ENCODE measurements around the gene ARNT2. TPM values are rescaled to one million over a fixed set of nuclear protein-coding genes. Genes with fewer than 3 reads are reported as not detected.

Gene ARNT2
- total RNA-seq, 1 donor from 2014 or later = 9.1 TPM

DNA sequence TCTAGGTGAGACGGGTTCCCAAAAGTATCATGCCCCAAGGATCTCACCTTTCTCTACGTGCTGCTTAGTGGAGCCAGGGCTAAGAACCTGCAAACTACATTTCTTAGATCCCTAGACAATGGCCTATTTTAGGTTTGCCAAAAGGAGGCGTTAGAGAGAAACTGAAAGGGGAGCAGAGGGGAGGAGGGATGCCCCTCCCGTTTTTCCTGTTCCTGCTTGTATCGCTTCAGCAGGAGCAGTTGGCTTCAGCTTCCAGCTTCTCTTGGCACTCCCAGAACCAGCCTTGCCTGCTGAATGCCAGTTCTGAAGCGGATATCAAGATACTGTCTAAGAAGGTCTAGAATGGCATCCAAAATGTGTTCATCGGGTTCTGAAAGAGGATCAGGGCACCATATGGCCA is 232.5 kb downstream of the ARNT2 start:
- TF ChIP-seq, protein P1, sequence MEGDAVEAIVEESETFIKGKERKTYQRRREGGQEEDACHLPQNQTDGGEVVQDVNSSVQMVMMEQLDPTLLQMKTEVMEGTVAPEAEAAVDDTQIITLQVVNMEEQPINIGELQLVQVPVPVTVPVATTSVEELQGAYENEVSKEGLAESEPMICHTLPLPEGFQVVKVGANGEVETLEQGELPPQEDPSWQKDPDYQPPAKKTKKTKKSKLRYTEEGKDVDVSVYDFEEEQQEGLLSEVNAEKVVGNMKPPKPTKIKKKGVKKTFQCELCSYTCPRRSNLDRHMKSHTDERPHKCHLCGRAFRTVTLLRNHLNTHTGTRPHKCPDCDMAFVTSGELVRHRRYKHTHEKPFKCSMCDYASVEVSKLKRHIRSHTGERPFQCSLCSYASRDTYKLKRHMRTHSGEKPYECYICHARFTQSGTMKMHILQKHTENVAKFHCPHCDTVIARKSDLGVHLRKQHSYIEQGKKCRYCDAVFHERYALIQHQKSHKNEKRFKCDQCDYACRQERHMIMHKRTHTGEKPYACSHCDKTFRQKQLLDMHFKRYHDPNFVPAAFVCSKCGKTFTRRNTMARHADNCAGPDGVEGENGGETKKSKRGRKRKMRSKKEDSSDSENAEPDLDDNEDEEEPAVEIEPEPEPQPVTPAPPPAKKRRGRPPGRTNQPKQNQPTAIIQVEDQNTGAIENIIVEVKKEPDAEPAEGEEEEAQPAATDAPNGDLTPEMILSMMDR (conservative IDR thresholded peaks at IDR 0.05; ENCODE audit: low read depth, low read length) = no peak
- H3K4me3 ChIP-seq (ENCODE audit: low read depth, low read length) = no peak overlapping the region
- DNase-seq (ENCODE audit: low read depth) = no peak

DNA sequence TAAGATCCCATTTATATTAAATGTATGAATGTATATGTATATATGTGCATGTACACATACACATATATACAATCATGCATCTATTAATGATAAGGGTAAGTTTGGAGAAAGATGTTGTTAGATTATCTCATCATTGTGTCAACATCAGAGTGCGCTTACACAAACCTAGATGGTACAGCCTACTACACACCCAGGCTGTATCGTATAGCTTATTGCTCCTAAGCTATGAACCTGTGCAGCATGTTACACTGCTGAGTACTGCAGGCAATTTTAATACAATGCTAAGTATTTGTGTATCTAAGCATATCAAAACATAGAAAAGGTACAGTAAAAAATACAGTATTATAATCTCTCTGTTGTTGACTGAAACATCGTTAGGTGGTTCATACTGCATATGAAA is 233.6 kb downstream of the ARNT2 start:
- TF ChIP-seq, protein P1 (conservative IDR thresholded peaks at IDR 0.05; ENCODE audit: low read depth, low read length) = no peak
- DNase-seq (ENCODE audit: low read depth) = no peak
- no peak overlapping the region for H3K4me3 ChIP-seq (ENCODE audit: low read depth, low read length)

DNA sequence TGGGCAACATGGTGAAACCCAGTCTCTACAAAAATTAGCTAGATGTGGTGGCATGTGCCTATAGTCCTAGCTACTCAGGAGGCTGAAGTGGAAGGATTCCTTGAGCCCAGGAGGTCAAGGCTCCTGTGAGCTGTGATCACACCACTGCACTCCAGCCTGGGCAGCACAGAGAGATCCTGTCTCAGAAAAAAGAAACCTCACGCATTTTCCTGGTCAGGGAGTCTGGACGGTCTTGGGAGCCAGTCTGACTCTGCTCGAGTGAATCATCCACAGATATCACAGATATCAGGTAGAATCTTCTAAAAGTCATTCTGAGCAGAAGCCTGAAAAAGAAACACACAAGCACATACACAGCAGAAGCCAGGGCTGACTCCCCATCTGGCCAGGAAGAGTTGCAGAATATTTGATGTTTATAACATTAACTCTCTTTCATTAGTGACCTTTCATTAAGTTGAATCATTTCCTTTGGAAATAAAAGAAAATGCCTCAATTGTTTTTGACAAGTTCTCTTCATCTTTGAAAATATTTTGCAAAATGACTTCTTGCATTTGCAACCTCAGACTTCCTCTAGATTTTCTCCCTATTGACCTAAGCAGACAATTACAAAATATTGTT is 234.5 kb downstream of the ARNT2 start:
- TF ChIP-seq, protein P1 (conservative IDR thresholded peaks at IDR 0.05; ENCODE audit: low read depth, low read length) = no peak
- DNase-seq (ENCODE audit: low read depth) = no peak
- no peak overlapping the region for H3K4me3 ChIP-seq (ENCODE audit: low read depth, low read length)

DNA sequence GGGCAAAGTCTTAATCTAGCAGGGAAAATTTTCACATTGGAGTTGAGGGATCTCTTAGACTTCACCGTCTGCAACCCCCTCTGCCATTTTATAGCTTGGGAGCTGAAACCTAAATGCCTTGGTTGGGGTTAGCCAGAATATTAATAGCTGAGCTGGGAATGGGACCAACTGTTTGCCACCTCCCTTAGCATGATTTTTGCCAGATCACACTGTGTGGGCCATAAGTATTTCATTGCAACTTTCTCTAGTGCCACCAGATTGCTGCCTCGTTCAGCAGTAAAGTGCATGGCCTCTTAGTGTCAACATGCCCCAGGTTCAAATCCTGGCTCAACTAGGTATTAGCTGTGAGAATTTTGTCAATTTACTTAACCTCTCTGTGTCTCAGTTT is 235.0 kb downstream of the ARNT2 start:
- DNase-seq (ENCODE audit: low read depth) = no peak
- H3K4me3 ChIP-seq (ENCODE audit: low read depth, low read length) = no peak overlapping the region
- TF ChIP-seq, protein P1 (conservative IDR thresholded peaks at IDR 0.05; ENCODE audit: low read depth, low read length) = no peak

DNA sequence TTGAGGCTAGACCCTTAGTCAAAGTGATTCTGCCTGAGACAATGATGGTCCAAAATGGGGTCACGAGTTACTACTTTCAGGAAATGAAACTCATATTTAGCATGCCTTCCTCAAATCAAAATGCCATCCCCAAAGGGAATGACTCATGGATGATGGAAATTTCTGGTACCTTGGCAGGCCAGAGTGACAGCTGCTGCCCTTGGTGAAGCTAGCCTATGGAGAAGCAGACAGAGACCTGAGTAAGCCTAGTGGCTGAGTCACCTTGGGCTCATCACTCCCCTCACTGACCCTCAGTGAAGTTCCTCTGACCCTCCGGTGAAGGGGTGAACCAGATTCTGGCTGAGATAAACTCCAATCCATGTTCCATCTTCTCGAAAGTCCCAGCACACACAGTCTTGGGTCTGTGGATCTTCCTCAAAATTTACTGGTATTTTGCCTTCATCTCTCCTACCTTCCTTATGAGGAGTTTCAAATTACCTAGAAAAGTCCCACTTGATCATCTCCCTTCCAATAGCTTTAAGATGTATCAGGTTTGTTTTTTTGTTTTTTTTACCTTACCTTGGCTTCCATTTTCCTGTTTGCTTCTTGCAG is 236.4 kb downstream of the ARNT2 start:
- H3K4me3 ChIP-seq (ENCODE audit: low read depth, low read length) = no peak overlapping the region
- no peak for DNase-seq (ENCODE audit: low read depth)
- TF ChIP-seq, protein P1 (conservative IDR thresholded peaks at IDR 0.05; ENCODE audit: low read depth, low read length) = no peak

DNA sequence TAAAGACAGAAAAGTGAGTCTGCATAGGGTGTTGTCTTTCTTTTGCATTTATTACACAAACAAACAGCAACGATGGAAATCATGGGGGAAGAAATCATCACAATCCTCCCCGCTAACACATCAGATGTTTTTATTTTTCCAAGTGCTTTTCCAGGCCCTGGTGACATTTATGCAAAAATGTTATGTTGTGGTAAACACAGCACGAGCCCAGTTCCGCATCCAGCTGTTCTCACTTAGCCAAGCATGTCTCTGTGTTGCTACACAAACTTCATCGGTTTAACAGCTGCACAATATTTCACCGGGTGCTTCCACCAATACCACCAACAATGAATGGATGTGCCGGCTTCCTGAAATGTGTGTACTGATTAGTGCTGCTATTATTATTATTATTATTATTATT is 237.2 kb downstream of the ARNT2 start:
- TF ChIP-seq, protein P1 (conservative IDR thresholded peaks at IDR 0.05; ENCODE audit: low read depth, low read length) = no peak
- DNase-seq (ENCODE audit: low read depth) = no peak
- no peak overlapping the region for H3K4me3 ChIP-seq (ENCODE audit: low read depth, low read length)

DNA sequence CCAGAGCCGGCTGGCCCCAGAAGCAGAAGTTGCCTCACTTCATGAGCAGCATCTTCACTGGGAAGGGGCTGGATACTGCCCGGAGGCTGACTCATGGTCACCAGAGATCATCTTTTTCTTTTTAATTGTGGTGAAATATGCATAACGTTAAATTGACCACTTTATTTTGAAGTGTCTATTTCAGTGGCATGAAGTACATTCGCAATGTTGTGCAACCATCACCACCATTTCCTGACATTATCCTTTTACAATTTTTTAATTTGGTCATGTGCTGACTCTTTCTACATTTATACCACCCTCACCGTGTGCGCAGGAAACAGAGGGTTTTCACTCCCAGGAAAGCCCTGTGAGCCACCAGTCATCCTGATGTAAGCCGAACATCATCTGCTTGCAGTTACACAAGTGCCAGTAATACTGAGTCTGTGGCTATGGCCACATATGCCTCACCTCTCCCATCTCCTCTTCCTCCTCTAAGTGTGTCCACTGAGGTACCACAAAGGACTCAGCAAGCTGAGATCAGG is 239.3 kb downstream of the ARNT2 start:
- TF ChIP-seq, protein P1 (conservative IDR thresholded peaks at IDR 0.05; ENCODE audit: low read depth, low read length) = no peak
- H3K4me3 ChIP-seq (ENCODE audit: low read depth, low read length) = no peak overlapping the region
- no peak for DNase-seq (ENCODE audit: low read depth)

All from epithelial cell of proximal tubule (primary cell).